ENCODE data around the gene KCNQ1.

The KCNQ1 gene

GRCh38 chr11:2534134-2534956, 89.5 kb downstream of the KCNQ1 start:
- no peak for TF ChIP-seq CTCF (IDR thresholded peaks at IDR 0.05; ENCODE audit: insufficient read depth, low read depth, low read length, missing control alignments)
- no peak for DNase-seq (ENCODE audit: low read depth)
- no peak overlapping the region for H3K4me3 ChIP-seq (ENCODE audit: low read depth, low read length)

- DNase-seq (ENCODE audit: low read depth), result no peak
- H3K4me3 ChIP-seq (ENCODE audit: low read depth, low read length), result no peak overlapping the region
- no peak for TF ChIP-seq CTCF (IDR thresholded peaks at IDR 0.05; ENCODE audit: insufficient read depth, low read depth, low read length, missing control alignments)
These were observed 90.3 kb downstream of the KCNQ1 start for GRCh38 chr11:2534957-2535672.

- H3K4me3 ChIP-seq (ENCODE audit: low read depth, low read length), result no peak overlapping the region
- TF ChIP-seq CTCF (IDR thresholded peaks at IDR 0.05; ENCODE audit: insufficient read depth, low read depth, low read length, missing control alignments), result no peak
- DNase-seq (ENCODE audit: low read depth), result no peak
These were observed 91.0 kb downstream of the KCNQ1 start for GRCh38 chr11:2535673-2536439.

- H3K4me3 ChIP-seq (ENCODE audit: low read depth, low read length), result no peak overlapping the region
- no peak for DNase-seq (ENCODE audit: low read depth)
- no peak for TF ChIP-seq CTCF (IDR thresholded peaks at IDR 0.05; ENCODE audit: insufficient read depth, low read depth, low read length, missing control alignments)
These were observed 91.7 kb downstream of the KCNQ1 start for GRCh38 chr11:2536440-2536989.

- DNase-seq (ENCODE audit: low read depth), result no peak
- no peak overlapping the region for H3K4me3 ChIP-seq (ENCODE audit: low read depth, low read length)
- TF ChIP-seq CTCF (IDR thresholded peaks at IDR 0.05; ENCODE audit: insufficient read depth, low read depth, low read length, missing control alignments), result no peak
These were observed 92.3 kb downstream of the KCNQ1 start for GRCh38 chr11:2537010-2537705.
